Neural cell (in vitro differentiated cells): ENCODE data around the gene SMAD4. TPM values are rescaled to one million over a fixed set of nuclear protein-coding genes. Genes with fewer than 3 reads are reported as not detected.

Experiments used
- H2AFZ ChIP-seq: fragments of 200-600, 300-800 bp; sonication (generic), shearing (Covaris generic); 2 replicates; pipeline ENCODE4 v1.6.0; 2014; ENCODE audit warnings: low read depth, mild to moderate bottlenecking, antibody characterized with exemption, low read length, moderate library complexity
- H3F3A ChIP-seq: fragments of 200-600 bp; shearing (Covaris generic); 2 replicates; pipeline ENCODE4 v1.6.1; 2016; ENCODE audit warnings: mild to moderate bottlenecking, moderate library complexity, mixed read lengths, antibody characterized with exemption, low read length; ENCODE audit not compliant: insufficient read depth, poor library complexity, severe bottlenecking
- H3K27ac ChIP-seq: fragments of 200-600, 300-800 bp; sonication (generic), shearing (Covaris generic); 2 replicates; pipeline ENCODE4 v1.5.1; 2014; ENCODE audit warnings: mild to moderate bottlenecking, low read length, moderate library complexity
- H3K27me3 ChIP-seq: fragments of 300-800, 200-600 bp; sonication (generic), shearing (Covaris generic); 2 replicates; pipeline ENCODE4 v1.6.0; 2014; ENCODE audit warnings: mild to moderate bottlenecking, low read depth, low read length, moderate library complexity; ENCODE audit not compliant: insufficient read depth
- H3K36me3 ChIP-seq: fragments of 300-800, 200-600 bp; sonication (generic), shearing (Covaris generic); 2 replicates; pipeline ENCODE4 v1.5.1; 2014; ENCODE audit warnings: mild to moderate bottlenecking, antibody characterized with exemption, low read length, moderate library complexity; ENCODE audit not compliant: insufficient read depth
- H3K4me2 ChIP-seq: fragments of 300-800, 200-600 bp; sonication (generic), shearing (Covaris generic); 2 replicates; pipeline ENCODE4 v1.6.0; 2014; ENCODE audit warnings: mild to moderate bottlenecking, low read length
- H3K4me3 ChIP-seq: fragments of 300-800, 200-600 bp; sonication (generic), shearing (Covaris generic); 2 replicates; pipeline ENCODE4 v1.5.1; 2014; ENCODE audit warnings: mild to moderate bottlenecking, low read length, moderate library complexity
- H3K79me2 ChIP-seq: fragments of 200-600 bp; shearing (Covaris generic); replicated peaks from 2 replicates; pipeline ENCODE4 v1.6.0; 2014; ENCODE audit warnings: mild to moderate bottlenecking, low read length, moderate library complexity; ENCODE audit not compliant: insufficient read depth
- H3K9ac ChIP-seq: fragments of 300-800, 200-600 bp; sonication (generic), shearing (Covaris generic); 2 replicates; pipeline ENCODE4 v1.6.1; 2016; ENCODE audit warnings: mild to moderate bottlenecking, low read length, mixed read lengths
- H3K9me2 ChIP-seq: fragments of 200-600 bp; shearing (Covaris generic); 2 replicates; pipeline ENCODE4 v1.6.1; 2016; ENCODE audit warnings: mild to moderate bottlenecking, low read length, mixed read lengths; ENCODE audit not compliant: insufficient read depth
- H3K9me3 ChIP-seq: fragments of 200-600, 300-800 bp; sonication (generic), shearing (Covaris generic); 2 replicates; pipeline ENCODE4 v1.6.1; 2016; ENCODE audit warnings: mild to moderate bottlenecking, mixed run types, low read length, moderate library complexity, mixed read lengths
- H4K20me1 ChIP-seq: fragments of 200-600 bp; shearing (Covaris generic); 2 replicates; pipeline ENCODE4 v1.6.1; 2016; ENCODE audit warnings: mild to moderate bottlenecking, mixed run types; ENCODE audit not compliant: insufficient read depth
- CTCF ChIP-seq: fragments of 450-650 bp; IDR thresholded peaks from 2 replicates; pipeline ENCODE4 v1.5.1; 2014; ENCODE audit warnings: antibody characterized with exemption, mild to moderate bottlenecking, moderate library complexity; ENCODE audit not compliant: poor library complexity, severe bottlenecking
- EP300 ChIP-seq: fragments of 450-650 bp; conservative IDR thresholded peaks from 2 replicates; pipeline ENCODE4 v1.6.1; 2014; ENCODE audit warnings: antibody characterized with exemption, mild to moderate bottlenecking, moderate library complexity; ENCODE audit not compliant: poor library complexity, severe bottlenecking
- EZH2 ChIP-seq: fragments of 200-600, 300-800 bp; shearing (Covaris generic), sonication (generic); IDR thresholded peaks from 2 replicates; pipeline ENCODE4 v1.6.1; 2014; ENCODE audit warnings: antibody characterized with exemption, low read length, borderline replicate concordance, mild to moderate bottlenecking; ENCODE audit not compliant: insufficient read depth, poor library complexity, severe bottlenecking
- MXI1 ChIP-seq: fragments of 450-650 bp; conservative IDR thresholded peaks from 2 replicates; pipeline ENCODE4 v1.6.1; 2014; ENCODE audit warnings: antibody characterized with exemption, mild to moderate bottlenecking; ENCODE audit not compliant: poor library complexity, severe bottlenecking
- POLR2AphosphoS5 ChIP-seq: IDR thresholded peaks from 2 replicates; pipeline ENCODE4 v1.6.1; 2012
- RAD21 ChIP-seq: fragments of 450-650 bp; conservative IDR thresholded peaks from 2 replicates; pipeline ENCODE4 v1.6.1; 2014; ENCODE audit warnings: antibody characterized with exemption, mild to moderate bottlenecking, moderate library complexity
- SMC3 ChIP-seq: fragments of 450-650 bp; conservative IDR thresholded peaks from 2 replicates; pipeline ENCODE4 v1.6.1; 2014; ENCODE audit warnings: antibody characterized with exemption, mild to moderate bottlenecking, moderate library complexity; ENCODE audit not compliant: poor library complexity
- TAF1 ChIP-seq: IDR thresholded peaks from 2 replicates; pipeline ENCODE4 v1.6.1; 2012; ENCODE audit warnings: low read depth
- polyA plus RNA-seq: library from polyadenylated mRNA; depleted of rRNA; stranded (reverse); fragments of >200 nt; gene quantifications from 2 replicates; pipeline ENCODE4 v1.2.3, GENCODE V29; 2014
- TF ChIP-seq, protein P1 (sequence below): IDR thresholded peaks from 2 replicates; pipeline ENCODE4 v1.6.1; 2012; ENCODE audit warnings: borderline replicate concordance

The SMAD4 gene
- polyA plus RNA-seq, 1 donor from 2014 or later: 40.2 TPM

GRCh38 chr18:51032193-51032592 lies 2.2 kb downstream of the SMAD4 start:
- Histone ChIP-seq H3K36me3 (peaks cover 5% of the 10 kb centered on the region), H4K20me1 (peaks cover 12% of the 10 kb centered on the region), H3K9me2 (no peaks in the 10 kb centered on the region), H3K27ac (no peak overlapping the region), H3K9ac (no peak overlapping the region), H3K79me2 (peaks cover 76% of the 10 kb centered on the region), H2AFZ (no peak overlapping the region), H3K27me3 (no peaks in the 10 kb centered on the region), H3K9me3 (no peaks in the 10 kb centered on the region), H3F3A (no peaks in the 10 kb centered on the region), H3K4me2 (peak overlapping the region; percentile 90), H3K4me3 (peak overlapping the region; percentile 88)
- no peak for TF ChIP-seq EZH2
- TF ChIP-seq, protein P1, sequence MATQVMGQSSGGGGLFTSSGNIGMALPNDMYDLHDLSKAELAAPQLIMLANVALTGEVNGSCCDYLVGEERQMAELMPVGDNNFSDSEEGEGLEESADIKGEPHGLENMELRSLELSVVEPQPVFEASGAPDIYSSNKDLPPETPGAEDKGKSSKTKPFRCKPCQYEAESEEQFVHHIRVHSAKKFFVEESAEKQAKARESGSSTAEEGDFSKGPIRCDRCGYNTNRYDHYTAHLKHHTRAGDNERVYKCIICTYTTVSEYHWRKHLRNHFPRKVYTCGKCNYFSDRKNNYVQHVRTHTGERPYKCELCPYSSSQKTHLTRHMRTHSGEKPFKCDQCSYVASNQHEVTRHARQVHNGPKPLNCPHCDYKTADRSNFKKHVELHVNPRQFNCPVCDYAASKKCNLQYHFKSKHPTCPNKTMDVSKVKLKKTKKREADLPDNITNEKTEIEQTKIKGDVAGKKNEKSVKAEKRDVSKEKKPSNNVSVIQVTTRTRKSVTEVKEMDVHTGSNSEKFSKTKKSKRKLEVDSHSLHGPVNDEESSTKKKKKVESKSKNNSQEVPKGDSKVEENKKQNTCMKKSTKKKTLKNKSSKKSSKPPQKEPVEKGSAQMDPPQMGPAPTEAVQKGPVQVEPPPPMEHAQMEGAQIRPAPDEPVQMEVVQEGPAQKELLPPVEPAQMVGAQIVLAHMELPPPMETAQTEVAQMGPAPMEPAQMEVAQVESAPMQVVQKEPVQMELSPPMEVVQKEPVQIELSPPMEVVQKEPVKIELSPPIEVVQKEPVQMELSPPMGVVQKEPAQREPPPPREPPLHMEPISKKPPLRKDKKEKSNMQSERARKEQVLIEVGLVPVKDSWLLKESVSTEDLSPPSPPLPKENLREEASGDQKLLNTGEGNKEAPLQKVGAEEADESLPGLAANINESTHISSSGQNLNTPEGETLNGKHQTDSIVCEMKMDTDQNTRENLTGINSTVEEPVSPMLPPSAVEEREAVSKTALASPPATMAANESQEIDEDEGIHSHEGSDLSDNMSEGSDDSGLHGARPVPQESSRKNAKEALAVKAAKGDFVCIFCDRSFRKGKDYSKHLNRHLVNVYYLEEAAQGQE: no peak
- no peak for TF ChIP-seq SMC3
- TF ChIP-seq CTCF: no peak
- no peak for TF ChIP-seq TAF1
- no peak for TF ChIP-seq EP300
- TF ChIP-seq POLR2AphosphoS5: no peak
- TF ChIP-seq RAD21: no peak
- TF ChIP-seq MXI1: no peak

DNA sequence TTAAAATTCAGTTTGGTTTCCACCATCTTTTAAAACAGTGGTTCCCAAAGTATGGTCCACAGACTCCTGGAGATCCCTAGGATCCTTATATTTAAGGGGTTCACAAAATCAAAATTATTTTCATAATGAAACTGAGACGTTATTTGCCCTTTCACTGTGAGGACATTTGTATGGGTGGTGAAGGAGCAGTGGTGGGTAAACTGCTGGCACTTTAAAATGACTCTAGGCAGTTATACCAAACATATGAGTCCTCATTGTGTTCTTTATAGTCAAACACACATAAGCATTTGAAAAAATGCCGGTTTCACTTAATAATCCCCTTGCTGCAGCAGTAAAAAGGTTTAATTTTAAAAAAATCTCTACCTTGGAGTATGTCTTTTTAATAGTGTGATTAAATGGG lies 7.2 kb downstream of the SMAD4 start:
- Histone ChIP-seq H3K9me3 (no peaks in the 10 kb centered on the region), H3K9ac (no peak overlapping the region), H3K9me2 (no peaks in the 10 kb centered on the region), H3K79me2 (peaks cover 93% of the 10 kb centered on the region), H3F3A (no peaks in the 10 kb centered on the region), H3K27me3 (no peaks in the 10 kb centered on the region), H3K4me3 (no peak overlapping the region), H4K20me1 (peaks cover 4% of the 10 kb centered on the region), H2AFZ (no peak overlapping the region), H3K4me2 (no peak overlapping the region), H3K27ac (no peak overlapping the region), H3K36me3 (no peaks in the 10 kb centered on the region)
- TF ChIP-seq MXI1 (no peak), SMC3 (no peak), EP300 (no peak), TAF1 (no peak), EZH2 (no peak), RAD21 (no peak)

- Histone ChIP-seq H3K9me2 (no peaks in the 10 kb centered on the region), H3K4me3 (no peak overlapping the region), H3K9ac (no peak overlapping the region), H3K27me3 (no peaks in the 10 kb centered on the region), H3F3A (no peaks in the 10 kb centered on the region), H3K36me3 (no peaks in the 10 kb centered on the region), H3K4me2 (no peak overlapping the region), H3K9me3 (no peaks in the 10 kb centered on the region), H4K20me1 (no peaks in the 10 kb centered on the region), H3K79me2 (peaks cover 91% of the 10 kb centered on the region), H3K27ac (no peak overlapping the region), H2AFZ (no peak overlapping the region)
- no peak for TF ChIP-seq EZH2
- no peak for TF ChIP-seq CTCF
These were observed 8.1 kb downstream of the SMAD4 start for GRCh38 chr18:51038110-51038509.
